Activated naive CD8-positive, alpha-beta T cell treated with anti-CD3 and anti-CD28 coated beads for 36 hours (primary cell): ENCODE measurements around the gene SBK3. TPM values are rescaled to one million over a fixed set of nuclear protein-coding genes. Genes with fewer than 3 reads are reported as not detected.

Experiments used
- DNase-seq: peaks from one replicate; pipeline ENCODE4 v3.0.0; 2021
- H3K27ac Mint-ChIP-seq: one replicate; pipeline ENCODE4 v1.8.0; 2022; ENCODE audit warnings: mild to moderate bottlenecking, moderate library complexity, mixed read lengths
- H3K27me3 Mint-ChIP-seq: one replicate; pipeline ENCODE4 v1.8.0; 2022; ENCODE audit warnings: mild to moderate bottlenecking, mixed read lengths
- H3K36me3 Mint-ChIP-seq: one replicate; pipeline ENCODE4 v1.8.0; 2021; ENCODE audit warnings: mild to moderate bottlenecking, mixed read lengths
- H3K4me1 Mint-ChIP-seq: one replicate; pipeline ENCODE4 v1.8.0; 2021; ENCODE audit warnings: mixed read lengths
- H3K4me3 Mint-ChIP-seq: one replicate; pipeline ENCODE4 v1.8.0; 2022; ENCODE audit warnings: mild to moderate bottlenecking, moderate library complexity, mixed read lengths
- H3K9me3 Mint-ChIP-seq: one replicate; pipeline ENCODE4 v1.8.0; 2022; ENCODE audit warnings: mixed read lengths
- total RNA-seq, 2 experiments: library from RNA; stranded (reverse); gene quantifications; one replicate each; pipeline ENCODE4 v1.2.3, GENCODE V29; 2021

SBK3 gene
- total RNA-seq, 2 experiments from 2014 or later = not detected

GRCh38 chr19:55553217-55554182 lies 8.2 kb upstream of the SBK3 start:
- Mint-ChIP-seq H3K9me3 (no peaks in the 10 kb centered on the region), H3K4me3 (no peak overlapping the region), H3K36me3 (no peaks in the 10 kb centered on the region)

GRCh38 chr19:55552620-55553019 lies 7.3 kb upstream of the SBK3 start:
- Mint-ChIP-seq H3K9me3 (no peaks in the 10 kb centered on the region), H3K4me1 (no peaks in the 10 kb centered on the region), H3K36me3 (no peaks in the 10 kb centered on the region), H3K4me3 (no peak overlapping the region), H3K27me3 (peaks cover 11% of the 10 kb centered on the region), H3K27ac (no peak overlapping the region)
- DNase-seq = no peak

More at GRCh38 chr19:55553217-55554182, 8.2 kb upstream of the SBK3 start:
- Mint-ChIP-seq H3K27ac (no peak overlapping the region), H3K4me1 (no peaks in the 10 kb centered on the region), H3K27me3 (peaks cover 2% of the 10 kb centered on the region)
- no peak for DNase-seq

GRCh38 chr19:55552206-55552605 lies 6.9 kb upstream of the SBK3 start:
- H3K9me3 Mint-ChIP-seq = no peaks in the 10 kb centered on the region
- no peak overlapping the region for H3K4me3 Mint-ChIP-seq

GRCh38 chr19:55550321-55550650 lies 4.9 kb upstream of the SBK3 start:
- H3K4me3 Mint-ChIP-seq = no peak overlapping the region
- no peak overlapping the region for H3K27ac Mint-ChIP-seq
- peaks cover 33% of the 10 kb centered on the region for H3K27me3 Mint-ChIP-seq
- H3K9me3 Mint-ChIP-seq = no peaks in the 10 kb centered on the region
- no peak for DNase-seq
- no peaks in the 10 kb centered on the region for H3K36me3 Mint-ChIP-seq
- H3K4me1 Mint-ChIP-seq = peaks cover 2% of the 10 kb centered on the region

More at GRCh38 chr19:55552206-55552605, 6.9 kb upstream of the SBK3 start:
- no peak for DNase-seq
- Mint-ChIP-seq H3K36me3 (no peaks in the 10 kb centered on the region), H3K27ac (no peak overlapping the region), H3K4me1 (peaks cover 2% of the 10 kb centered on the region), H3K27me3 (peaks cover 15% of the 10 kb centered on the region)

- Mint-ChIP-seq H3K27me3 (peaks cover 35% of the 10 kb centered on the region), H3K36me3 (no peaks in the 10 kb centered on the region), H3K9me3 (no peaks in the 10 kb centered on the region), H3K27ac (no peak overlapping the region), H3K4me1 (peaks cover 2% of the 10 kb centered on the region), H3K4me3 (no peak overlapping the region)
- no peak for DNase-seq
Measured at GRCh38 chr19:55549500-55550320, 4.4 kb upstream of the SBK3 start.

GRCh38 chr19:55546822-55547614 lies 1.7 kb upstream of the SBK3 start:
- no peak overlapping the region for H3K4me3 Mint-ChIP-seq
- no peaks in the 10 kb centered on the region for H3K9me3 Mint-ChIP-seq
- H3K27me3 Mint-ChIP-seq = peaks cover 35% of the 10 kb centered on the region
- H3K36me3 Mint-ChIP-seq = no peaks in the 10 kb centered on the region
- DNase-seq = no peak
- no peak overlapping the region for H3K27ac Mint-ChIP-seq
- peaks cover 2% of the 10 kb centered on the region for H3K4me1 Mint-ChIP-seq

- Mint-ChIP-seq H3K4me3 (no peak overlapping the region), H3K27ac (no peak overlapping the region), H3K9me3 (no peaks in the 10 kb centered on the region), H3K36me3 (no peaks in the 10 kb centered on the region), H3K27me3 (peaks cover 38% of the 10 kb centered on the region), H3K4me1 (peaks cover 2% of the 10 kb centered on the region)
- DNase-seq = no peak
Measured at GRCh38 chr19:55546011-55546410, 668 bp upstream of the SBK3 start.

- Mint-ChIP-seq H3K27me3 (peaks cover 38% of the 10 kb centered on the region), H3K9me3 (no peaks in the 10 kb centered on the region), H3K4me1 (peaks cover 2% of the 10 kb centered on the region), H3K36me3 (no peaks in the 10 kb centered on the region), H3K4me3 (no peak overlapping the region), H3K27ac (no peak overlapping the region)
- no peak for DNase-seq
Measured at GRCh38 chr19:55544776-55545439, 435 bp downstream of the SBK3 start.

- Mint-ChIP-seq H3K27ac (no peak overlapping the region), H3K36me3 (no peaks in the 10 kb centered on the region)
- no peak for DNase-seq
Measured at GRCh38 chr19:55544014-55544413, 1.3 kb downstream of the SBK3 start.

GRCh38 chr19:55543567-55543966 lies 1.8 kb downstream of the SBK3 start:
- DNase-seq = no peak
- no peak overlapping the region for H3K4me3 Mint-ChIP-seq
- H3K9me3 Mint-ChIP-seq = no peaks in the 10 kb centered on the region
- H3K27me3 Mint-ChIP-seq = peaks cover 37% of the 10 kb centered on the region
- H3K4me1 Mint-ChIP-seq = peaks cover 2% of the 10 kb centered on the region
- H3K36me3 Mint-ChIP-seq = no peaks in the 10 kb centered on the region
- no peak overlapping the region for H3K27ac Mint-ChIP-seq

More at GRCh38 chr19:55544014-55544413, 1.3 kb downstream of the SBK3 start:
- H3K4me1 Mint-ChIP-seq = peaks cover 2% of the 10 kb centered on the region
- no peaks in the 10 kb centered on the region for H3K9me3 Mint-ChIP-seq
- H3K4me3 Mint-ChIP-seq = no peak overlapping the region
- peaks cover 38% of the 10 kb centered on the region for H3K27me3 Mint-ChIP-seq

GRCh38 chr19:55542292-55542855 lies 3.0 kb downstream of the SBK3 start:
- H3K4me1 Mint-ChIP-seq = peaks cover 1% of the 10 kb centered on the region
- no peak for DNase-seq
- H3K36me3 Mint-ChIP-seq = no peaks in the 10 kb centered on the region
- no peak overlapping the region for H3K4me3 Mint-ChIP-seq
- peaks cover 25% of the 10 kb centered on the region for H3K27me3 Mint-ChIP-seq
- no peak overlapping the region for H3K27ac Mint-ChIP-seq
- H3K9me3 Mint-ChIP-seq = no peaks in the 10 kb centered on the region

GRCh38 chr19:55541091-55541490 lies 4.3 kb downstream of the SBK3 start:
- H3K9me3 Mint-ChIP-seq = no peaks in the 10 kb centered on the region

GRCh38 chr19:55540619-55541018 lies 4.7 kb downstream of the SBK3 start:
- no peak for DNase-seq
- no peaks in the 10 kb centered on the region for H3K36me3 Mint-ChIP-seq
- H3K27me3 Mint-ChIP-seq = peaks cover 9% of the 10 kb centered on the region
- no peaks in the 10 kb centered on the region for H3K9me3 Mint-ChIP-seq
- no peaks in the 10 kb centered on the region for H3K4me1 Mint-ChIP-seq
- no peak overlapping the region for H3K4me3 Mint-ChIP-seq
- H3K27ac Mint-ChIP-seq = no peak overlapping the region

More at GRCh38 chr19:55541091-55541490, 4.3 kb downstream of the SBK3 start:
- H3K27me3 Mint-ChIP-seq = peaks cover 14% of the 10 kb centered on the region
- H3K36me3 Mint-ChIP-seq = no peaks in the 10 kb centered on the region
- no peak for DNase-seq
- H3K4me3 Mint-ChIP-seq = no peak overlapping the region
- no peak overlapping the region for H3K27ac Mint-ChIP-seq
- no peaks in the 10 kb centered on the region for H3K4me1 Mint-ChIP-seq
